OCI-LY7 (cell line): ENCODE results near the gene RASD1. TPM values are rescaled to one million over a fixed set of nuclear protein-coding genes. Genes with fewer than 3 reads are reported as not detected.
A peak's percentile ranks its signal among the peaks of the same experiment; 100 is the strongest.

Experiments
- Bru-seq: library from RNA; stranded (reverse); fragments of 400-500 nt; gene quantifications from one replicate; lab custom pipeline; 2021; lab: Mats Ljungman, UMichigan
- BruChase-seq, 2 experiments: library from RNA; stranded (reverse); fragments of 400-500 nt; gene quantifications; one replicate each; lab custom pipeline; 2021; lab: Mats Ljungman, UMichigan
- BruUV-seq: library from RNA; stranded (reverse); fragments of 400-500 nt; replicated peaks from 2 replicates; lab custom pipeline; 2021; lab: Mats Ljungman, UMichigan
- CTCF ChIA-PET: fragments of 300-600 bp; sonication (Branson Sonifier 250); formaldehyde crosslinking; loops from one replicate; lab custom pipeline; 2022; ENCODE audit warnings: antibody characterized with exemption; ENCODE audit not compliant: unreplicated experiment; lab: Charles Lee
- POLR2A ChIA-PET: fragments of 300-600 bp; sonication (Branson Sonifier 250); formaldehyde crosslinking; loops from one replicate; lab custom pipeline; 2022; ENCODE audit warnings: antibody characterized with exemption; lab: Charles Lee
- DNase-seq: peaks from one replicate; pipeline ENCODE4 v3.0.0-alpha.2; 2015; ENCODE audit warnings: low spot score
- H2AFZ ChIP-seq: fragments of 200-600 bp; sonication (generic), shearing (Covaris generic); 2 replicates; pipeline ENCODE4 v1.6.1; 2014; ENCODE audit warnings: mild to moderate bottlenecking, antibody characterized with exemption, low read length, moderate library complexity
- H3K27ac ChIP-seq: fragments of 200-600 bp; sonication (generic); 2 replicates; pipeline ENCODE4 v1.5.1; 2014; ENCODE audit warnings: mixed run types, low read depth, mild to moderate bottlenecking, moderate library complexity, low read length, inconsistent platforms; ENCODE audit not compliant: poor library complexity, severe bottlenecking
- H3K36me3 ChIP-seq: fragments of 200-600 bp; sonication (generic); 2 replicates; pipeline ENCODE4 v1.6.1; 2014; ENCODE audit warnings: mild to moderate bottlenecking, antibody characterized with exemption, low read length, moderate library complexity, mixed read lengths; ENCODE audit not compliant: insufficient read depth
- H3K4me1 ChIP-seq: fragments of 200-600 bp; sonication (generic); 2 replicates; pipeline ENCODE4 v1.5.1; 2014; ENCODE audit warnings: mild to moderate bottlenecking, low read length; ENCODE audit not compliant: insufficient read depth, poor library complexity, severe bottlenecking
- H3K4me2 ChIP-seq: fragments of 200-600 bp; sonication (generic); 2 replicates; pipeline ENCODE4 v1.6.1; 2014; ENCODE audit warnings: mild to moderate bottlenecking, low read length
- H3K4me3 ChIP-seq: fragments of 200-600 bp; sonication (generic); 2 replicates; pipeline ENCODE4 v1.5.1; 2014; ENCODE audit warnings: mild to moderate bottlenecking, low read depth, low read length; ENCODE audit not compliant: poor library complexity, severe bottlenecking
- H3K79me2 ChIP-seq: fragments of 200-600 bp; sonication (generic); 2 replicates; pipeline ENCODE4 v1.6.1; 2016; ENCODE audit warnings: low read depth, mild to moderate bottlenecking, low read length, moderate library complexity, mixed read lengths; ENCODE audit not compliant: insufficient read depth
- H3K9me2 ChIP-seq: fragments of 200-600 bp; sonication (generic); 2 replicates; pipeline ENCODE4 v1.6.1; 2016; ENCODE audit warnings: mild to moderate bottlenecking, low read length, mixed read lengths; ENCODE audit not compliant: insufficient read depth
- H3K9me3 ChIP-seq: fragments of 200-600 bp; sonication (generic); 2 replicates; pipeline ENCODE4 v1.6.1; 2014; ENCODE audit warnings: mild to moderate bottlenecking, mixed run types, low read length, mixed read lengths
- H4K20me1 ChIP-seq: fragments of 200-600 bp; sonication (generic); 2 replicates; pipeline ENCODE4 v1.6.1; 2014; ENCODE audit warnings: mild to moderate bottlenecking, antibody characterized with exemption, low read length, moderate library complexity, mixed read lengths; ENCODE audit not compliant: insufficient read depth
- CTCF ChIP-seq: fragments of 200-600 bp; sonication (generic); conservative IDR thresholded peaks from 2 replicates; pipeline ENCODE4 v1.5.1; 2014; ENCODE audit warnings: mild to moderate bottlenecking, antibody characterized with exemption, low read length, moderate library complexity, mixed read lengths
- EZH2phosphoT487 ChIP-seq: fragments of 200-600 bp; sonication (generic); IDR thresholded peaks from 2 replicates; pipeline ENCODE4 v1.6.1; 2018; ENCODE audit warnings: low read depth, borderline replicate concordance, mild to moderate bottlenecking, mixed run types, antibody characterized with exemption, low read length, moderate library complexity, mixed read lengths
- intact Hi-C: fragments of 100-400 bp; cut with micrococcal nuclease; formaldehyde crosslinking; loops from one replicate; pipeline ENCODE4 v1.10.0; 2022; ENCODE audit not compliant: unreplicated experiment
- long read RNA-seq: library from polyadenylated mRNA; stranded (forward); transcript quantifications from one replicate; pipeline ENCODE4 v2.0.0, GENCODE V29; 2022
- total RNA-seq, 2 experiments: library from RNA; depleted of rRNA in 1 of 2; stranded (reverse); fragments of >200 nt in 1 of 2; shearing (Covaris generic) in 1 of 2; gene quantifications; 2 replicates each; pipeline ENCODE4 v1.2.3, GENCODE V29; 2014 to 2022

Gene RASD1, protein sequence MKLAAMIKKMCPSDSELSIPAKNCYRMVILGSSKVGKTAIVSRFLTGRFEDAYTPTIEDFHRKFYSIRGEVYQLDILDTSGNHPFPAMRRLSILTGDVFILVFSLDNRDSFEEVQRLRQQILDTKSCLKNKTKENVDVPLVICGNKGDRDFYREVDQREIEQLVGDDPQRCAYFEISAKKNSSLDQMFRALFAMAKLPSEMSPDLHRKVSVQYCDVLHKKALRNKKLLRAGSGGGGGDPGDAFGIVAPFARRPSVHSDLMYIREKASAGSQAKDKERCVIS
- total RNA-seq (2014; rRNA removed; shearing (Covaris generic)) (0.08 and 0.19 TPM in 2 replicates), total RNA-seq (2022) (not detected in 2 replicates), Bru-seq, nascent RNA (percentile 19 among the genes with signal in this experiment), BruChase-seq, experiment 1, labeled RNA remaining after a 6-hour chase (not detected), BruChase-seq, experiment 2, labeled RNA remaining after a 2-hour chase (not detected)
- long read RNA-seq: 0 reads

DNA sequence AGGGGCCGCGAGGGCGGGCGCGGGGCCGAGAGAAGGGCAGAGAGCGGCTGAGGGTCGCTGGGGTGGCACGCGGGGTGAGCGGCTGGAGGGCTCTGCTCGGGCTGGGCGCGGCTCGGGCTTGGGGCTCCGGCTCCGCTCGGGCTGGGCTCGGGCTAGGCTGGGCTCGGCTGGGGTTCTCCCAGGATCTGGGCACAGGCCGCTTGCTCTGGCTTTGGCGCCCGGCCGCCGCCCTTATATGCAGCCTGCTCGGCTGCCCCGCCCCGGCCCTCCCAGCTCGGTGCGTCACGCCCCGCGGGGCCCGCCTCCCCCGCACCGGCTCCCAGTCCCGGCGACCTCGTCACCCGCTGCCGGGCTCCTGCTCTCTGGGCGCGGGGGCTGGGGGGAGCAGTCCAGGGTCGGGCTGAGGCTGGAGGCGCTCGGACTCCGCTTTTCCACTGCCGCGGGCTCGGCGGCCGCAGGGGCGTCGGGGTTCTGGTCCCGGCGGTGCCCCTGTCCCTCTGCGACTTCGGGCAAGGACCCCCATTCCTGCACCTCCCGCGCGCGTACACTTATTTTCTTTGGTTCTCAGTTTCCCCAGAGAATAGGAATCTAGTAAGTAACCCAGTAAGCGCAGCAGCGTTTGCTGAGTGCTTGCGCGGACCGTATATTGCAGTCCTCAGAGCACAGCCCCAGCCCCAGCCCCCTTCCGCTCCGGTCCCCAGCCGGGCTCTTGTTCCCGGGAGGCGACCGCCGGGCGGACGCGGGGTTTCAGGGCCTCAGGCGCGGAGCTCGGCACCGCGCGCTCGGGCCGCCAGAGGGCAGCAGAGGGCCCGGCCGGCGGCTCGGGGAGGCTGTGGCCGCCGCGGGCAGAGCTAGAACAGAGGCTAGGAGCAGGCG lies at the start of gene RASD1:
TSS of gene RASD1 (minus strand) at position 207 of the 876 bp plus-strand sequence. CDS start 214 bp downstream, outside the sequence.
- Histone ChIP-seq H4K20me1 (no peaks in the 10 kb centered on the region; the same call in 1 of the 2 replicates), H3K9me2 (no peaks in the 10 kb centered on the region), H3K36me3 (peaks cover 17% of the 10 kb centered on the region), H3K4me3 (peak within 1 kb of the TSS; percentile 41), H3K27ac (no peak within 1 kb of the TSS), H3K79me2 (no peaks in the 10 kb centered on the region), H3K4me1 (peaks cover 10% of the 10 kb centered on the region), H3K4me2 (peak within 1 kb of the TSS; percentile 67), H2AFZ (no peak within 1 kb of the TSS), H3K9me3 (no peaks in the 10 kb centered on the region)
- peak; percentile 75 for DNase-seq
- TF ChIP-seq CTCF (peak; percentile 83), EZH2phosphoT487 (no peak)
- no TSS peak for BruUV-seq
- intact Hi-C loops: loop anchor here (1.0 kb wide), 3 partner anchors 72 to 145 kb away; no protein-coding TSS in a partner anchor
- ChIA-PET POLR2A (interaction anchor here (0.8 to 1.2 kb wide), 2 partner anchors 95 kb away, joined by 3 read pairs; partner anchors contain the start of gene PEMT), CTCF (interaction anchor here (0.7 to 1.3 kb wide), 3 partner anchors 73 to 146 kb away, joined by 3 to 6 read pairs (median 5); partner anchors contain the start of gene PEMT)

GRCh38 chr17:17545984-17546383 lies 49.8 kb upstream of the RASD1 start:
- Histone ChIP-seq H3K4me2 (no peak overlapping the region), H3K9me2 (no peaks in the 10 kb centered on the region), H3K4me3 (no peak overlapping the region), H3K27ac (no peak overlapping the region), H3K79me2 (no peaks in the 10 kb centered on the region), H3K36me3 (no peaks in the 10 kb centered on the region), H3K9me3 (no peaks in the 10 kb centered on the region), H4K20me1 (no peaks in the 10 kb centered on the region), H3K4me1 (no peaks in the 10 kb centered on the region), H2AFZ (no peak overlapping the region)
- TF ChIP-seq CTCF (no peak), EZH2phosphoT487 (no peak)
- BruUV-seq: no TSS peak
- DNase-seq: no peak
- ChIA-PET CTCF (no interaction called here), POLR2A (no interaction called here)
- intact Hi-C loops: no loop called here
